T-helper 17 cell (primary cell): ENCODE measurements around the gene AIFM1. TPM values are rescaled to one million over a fixed set of nuclear protein-coding genes. Genes with fewer than 3 reads are reported as not detected.
"Not testable (repeated sequence)": the region's sequence is repeated elsewhere in the genome, so short reads cannot be mapped to it uniquely, and the experiment has no call there.

ENCODE experiments used
- ATAC-seq: fragments of 150-1000 bp; cut with Tn5 transposase; 2 replicates; pipeline ENCODE4 v1.10.0; 2021; ENCODE audit warnings: mild to moderate bottlenecking, moderate library complexity
- DNase-seq, 3 donors: peaks; one replicate each; pipeline versions ENCODE4 v3.0.0 to v3.0.0-alpha.2; 2020 to 2021
- H3K9me3 ChIP-seq: one replicate; pipeline ENCODE4 v1.7.0; 2013; ENCODE audit warnings: low read length, mild to moderate bottlenecking; ENCODE audit not compliant: control insufficient read depth, poor library complexity, severe bottlenecking
- H3K27ac Mint-ChIP-seq: one replicate; pipeline ENCODE4 v1.8.0; 2022; ENCODE audit warnings: mild to moderate bottlenecking, moderate library complexity, mixed read lengths
- H3K27me3 Mint-ChIP-seq: one replicate; pipeline ENCODE4 v1.8.0; 2022; ENCODE audit warnings: mixed read lengths
- H3K36me3 Mint-ChIP-seq: one replicate; pipeline ENCODE4 v1.8.0; 2022; ENCODE audit warnings: low read depth, mixed read lengths
- H3K4me1 Mint-ChIP-seq: one replicate; pipeline ENCODE4 v1.8.0; 2022; ENCODE audit warnings: mild to moderate bottlenecking, mixed read lengths
- H3K4me3 Mint-ChIP-seq: one replicate; pipeline ENCODE4 v1.8.0; 2022; ENCODE audit warnings: mild to moderate bottlenecking, moderate library complexity, mixed read lengths
- total RNA-seq, 4 donors: library from RNA in 2 of 4; stranded (reverse) in 2 of 4; gene quantifications; one replicate each; pipeline ENCODE4 v1.2.3 and lab custom pipeline; 2022 to 2026

Gene AIFM1
- total RNA-seq, 2 donors from 2014 or later, result 14.7 to 14.8 TPM

DNA sequence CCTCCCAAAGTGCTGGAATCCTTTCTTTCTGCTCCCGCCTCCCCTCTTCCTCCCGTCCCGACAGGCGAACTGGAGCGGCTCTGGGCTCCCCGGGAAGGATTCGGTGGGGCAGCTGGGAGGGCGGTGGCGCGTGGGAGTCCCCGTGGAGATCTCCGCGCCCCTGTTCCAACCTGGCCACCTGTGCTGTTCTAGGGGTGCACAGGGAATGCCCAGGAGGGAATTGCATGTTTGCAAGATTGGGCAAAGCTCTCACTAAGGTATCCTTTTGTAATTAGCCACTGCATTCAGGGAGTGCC lies 44.2 kb downstream of the AIFM1 start:
- DNase-seq, result no peak
- Mint-ChIP-seq H3K4me3 (peak overlapping the region; percentile 74), H3K4me1 (peaks cover 5% of the 10 kb centered on the region), H3K27me3 (no peaks in the 10 kb centered on the region), H3K27ac (no peak overlapping the region), H3K36me3 (no peaks in the 10 kb centered on the region)
- ATAC-seq, result no peak
- no peaks in the 10 kb centered on the region for H3K9me3 ChIP-seq

DNA sequence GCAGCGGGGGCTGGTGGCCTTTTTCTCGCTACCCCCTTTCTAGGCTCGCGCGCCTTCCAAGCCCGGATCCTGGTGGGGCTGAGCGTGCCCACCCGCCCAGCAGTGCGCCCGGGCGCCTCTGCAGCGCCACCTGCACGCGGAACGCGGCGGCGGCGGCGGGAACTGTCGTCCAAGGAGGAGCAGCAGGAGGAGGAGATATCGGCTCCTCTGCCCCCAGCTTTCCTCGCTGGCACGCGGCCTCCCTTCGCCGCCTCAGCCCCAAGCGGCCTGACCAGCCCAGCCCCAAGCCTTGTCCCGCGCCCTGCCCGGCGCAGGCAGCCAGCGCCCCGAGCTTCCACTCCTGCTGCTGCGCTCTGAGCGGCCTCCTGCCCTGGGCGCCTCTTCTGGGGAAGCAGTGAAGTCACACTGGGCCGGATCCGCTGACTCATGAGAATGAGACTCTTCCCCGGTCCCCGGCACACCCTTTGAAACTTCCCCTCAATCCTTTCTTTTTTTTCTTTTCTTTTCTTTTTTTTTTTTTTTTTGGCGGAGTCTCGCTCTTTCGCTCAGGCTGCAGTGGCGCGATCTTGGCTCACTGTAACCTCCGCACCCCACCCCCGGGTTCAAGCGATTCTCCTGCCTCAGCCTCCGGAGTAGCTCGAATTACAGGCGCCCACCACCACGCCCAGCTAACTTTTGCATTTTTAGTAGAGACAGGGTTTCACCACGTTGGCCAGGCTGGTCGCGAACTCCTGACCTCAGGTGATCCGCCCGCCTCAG lies 44.7 kb downstream of the AIFM1 start:
- peak overlapping the region; percentile 74 for H3K4me3 Mint-ChIP-seq
- H3K27me3 Mint-ChIP-seq, result no peaks in the 10 kb centered on the region
- DNase-seq (peak; percentile 54 to 63 (median 61)), ATAC-seq (peak; percentile 89)
- H3K36me3 Mint-ChIP-seq, result no peaks in the 10 kb centered on the region
- H3K9me3 ChIP-seq, result no peaks in the 10 kb centered on the region
- no peak overlapping the region for H3K27ac Mint-ChIP-seq
- H3K4me1 Mint-ChIP-seq, result peaks cover 5% of the 10 kb centered on the region

DNA sequence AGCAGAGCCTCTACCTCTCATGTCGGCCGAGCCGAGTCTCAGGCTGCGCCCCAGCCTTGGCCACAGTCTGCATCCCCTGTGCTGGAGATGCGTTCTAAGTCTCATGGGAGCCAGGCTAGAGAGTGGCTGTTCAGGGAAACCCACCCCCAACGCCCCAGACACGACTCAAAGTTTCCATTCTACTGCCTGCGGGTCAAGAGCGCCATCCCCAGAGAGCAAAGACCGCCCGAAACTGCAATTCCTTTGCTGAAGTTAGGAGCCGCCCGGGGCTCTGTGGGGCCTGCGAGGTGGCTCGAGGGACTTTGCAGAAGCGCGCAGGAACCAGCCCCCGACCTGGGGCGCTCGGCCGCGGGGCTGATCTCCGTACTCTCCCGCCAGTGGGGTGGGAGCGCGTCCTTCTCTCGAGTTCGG lies 45.3 kb downstream of the AIFM1 start:
- peak overlapping the region; percentile 74 for H3K4me3 Mint-ChIP-seq
- peak; percentile 43 for ATAC-seq
- no peak overlapping the region for H3K27ac Mint-ChIP-seq
- peaks cover 5% of the 10 kb centered on the region for H3K4me1 Mint-ChIP-seq
- no peaks in the 10 kb centered on the region for H3K27me3 Mint-ChIP-seq
- DNase-seq, result no peak
- no peaks in the 10 kb centered on the region for H3K36me3 Mint-ChIP-seq
- no peaks in the 10 kb centered on the region for H3K9me3 ChIP-seq

DNA sequence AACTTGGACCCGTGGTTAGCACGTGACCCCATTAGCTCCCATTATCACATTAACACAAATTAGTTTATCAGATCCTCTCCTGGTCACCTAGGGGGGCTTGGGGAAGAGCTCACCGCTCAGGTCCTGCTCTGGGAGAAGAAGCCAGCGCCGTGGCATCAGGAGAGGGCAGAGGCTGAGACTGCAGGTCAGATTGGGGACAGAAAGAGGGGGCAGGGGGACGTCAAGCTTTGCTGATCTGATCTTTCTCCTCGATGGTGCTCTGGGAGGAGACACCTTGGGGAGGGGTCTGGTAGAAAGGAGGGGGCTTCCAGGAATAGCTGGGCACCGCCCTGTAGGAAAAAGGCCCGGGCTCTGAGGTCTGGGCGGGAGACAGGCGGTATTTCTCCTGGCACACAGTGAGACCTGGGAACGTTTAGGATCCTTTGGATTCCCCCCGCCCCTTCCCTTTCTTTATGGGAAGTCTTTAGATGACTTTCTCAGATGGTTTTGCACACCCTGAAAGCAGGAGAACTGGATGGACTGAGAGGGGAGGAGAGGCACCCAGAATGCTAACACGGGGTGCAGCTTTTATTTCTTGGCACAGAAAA lies 46.2 kb downstream of the AIFM1 start:
- Mint-ChIP-seq H3K4me3 (peak overlapping the region; percentile 74), H3K27ac (no peak overlapping the region)

DNA sequence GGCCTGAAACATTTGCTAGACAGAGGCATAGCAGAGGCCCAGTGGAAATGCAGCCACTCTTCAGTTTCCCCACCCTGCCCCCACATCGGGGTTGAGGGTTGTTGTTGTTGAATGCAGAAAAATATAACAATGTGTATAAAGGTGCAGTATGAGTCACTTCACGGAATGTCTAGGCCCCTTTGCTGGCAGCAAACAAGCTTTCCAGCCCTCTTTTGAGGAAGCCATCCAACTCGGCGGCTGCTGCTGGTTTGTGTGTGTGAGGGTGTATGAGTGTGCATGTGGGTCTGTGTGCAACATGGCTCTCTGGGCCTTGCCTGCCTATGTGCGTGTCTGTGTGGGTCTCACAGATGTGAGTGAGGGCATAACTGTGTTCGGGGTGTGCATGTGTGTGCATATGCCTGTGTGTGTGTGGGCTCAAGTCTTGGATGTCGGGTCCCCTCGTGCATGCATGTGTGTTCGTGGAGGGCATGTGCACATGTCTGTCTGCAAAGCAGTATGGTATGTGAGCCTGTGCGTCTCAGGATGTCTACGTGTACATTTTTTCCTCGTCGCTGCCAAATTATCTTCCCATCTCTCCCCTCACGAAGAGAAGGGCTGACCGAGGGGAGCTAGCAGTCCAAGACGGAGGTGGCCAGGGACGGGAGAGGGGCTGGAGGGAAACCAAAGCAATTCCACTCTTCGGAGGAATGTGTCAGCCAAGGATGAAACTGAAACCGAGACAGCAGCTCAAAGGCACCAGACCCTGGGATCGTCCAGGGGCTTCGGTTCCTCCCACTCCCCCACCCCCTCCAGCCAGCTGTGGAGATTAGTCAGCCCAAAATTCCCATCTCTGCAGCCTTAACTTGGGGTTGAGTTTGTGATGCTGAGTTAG lies 47.0 kb downstream of the AIFM1 start:
- peak overlapping the region; percentile 50 for H3K4me3 Mint-ChIP-seq
- DNase-seq (no peak), ATAC-seq (no peak)
- H3K27ac Mint-ChIP-seq, result peak overlapping the region; percentile 69
- no peaks in the 10 kb centered on the region for H3K9me3 ChIP-seq
- H3K36me3 Mint-ChIP-seq, result no peaks in the 10 kb centered on the region
- peaks cover 7% of the 10 kb centered on the region for H3K4me1 Mint-ChIP-seq
- no peaks in the 10 kb centered on the region for H3K27me3 Mint-ChIP-seq

More for the DNA sequence above, 46.2 kb downstream of the AIFM1 start:
- Mint-ChIP-seq H3K4me1 (peaks cover 5% of the 10 kb centered on the region), H3K36me3 (no peaks in the 10 kb centered on the region), H3K27me3 (no peaks in the 10 kb centered on the region)
- H3K9me3 ChIP-seq, result no peaks in the 10 kb centered on the region
- ATAC-seq, result no peak
- DNase-seq, result no peak

DNA sequence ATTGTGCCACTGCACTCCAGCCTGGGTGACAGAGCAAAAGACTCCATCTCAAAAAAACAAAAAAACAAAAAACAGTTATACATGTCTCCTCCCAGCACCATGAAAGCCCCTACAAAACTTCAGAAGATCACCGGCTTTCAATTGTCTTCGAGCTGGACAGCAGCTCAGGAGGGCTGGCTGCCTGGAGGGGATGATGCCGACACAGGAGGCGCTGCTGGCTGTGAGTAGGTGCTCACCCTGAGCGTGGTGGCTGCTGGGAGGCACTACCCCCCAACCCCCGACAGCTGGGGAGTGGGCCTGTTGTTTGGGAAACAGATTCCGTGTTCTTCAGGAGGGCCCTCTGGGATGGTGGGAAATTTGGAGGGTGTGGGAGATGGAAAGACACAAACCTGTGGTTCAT lies 48.5 kb downstream of the AIFM1 start:
- Mint-ChIP-seq H3K4me1 (peaks cover 7% of the 10 kb centered on the region), H3K36me3 (no peaks in the 10 kb centered on the region), H3K4me3 (no peak overlapping the region), H3K27ac (no peak overlapping the region), H3K27me3 (no peaks in the 10 kb centered on the region)
- no peaks in the 10 kb centered on the region for H3K9me3 ChIP-seq
- DNase-seq, result no peak
- ATAC-seq, result no peak

DNA sequence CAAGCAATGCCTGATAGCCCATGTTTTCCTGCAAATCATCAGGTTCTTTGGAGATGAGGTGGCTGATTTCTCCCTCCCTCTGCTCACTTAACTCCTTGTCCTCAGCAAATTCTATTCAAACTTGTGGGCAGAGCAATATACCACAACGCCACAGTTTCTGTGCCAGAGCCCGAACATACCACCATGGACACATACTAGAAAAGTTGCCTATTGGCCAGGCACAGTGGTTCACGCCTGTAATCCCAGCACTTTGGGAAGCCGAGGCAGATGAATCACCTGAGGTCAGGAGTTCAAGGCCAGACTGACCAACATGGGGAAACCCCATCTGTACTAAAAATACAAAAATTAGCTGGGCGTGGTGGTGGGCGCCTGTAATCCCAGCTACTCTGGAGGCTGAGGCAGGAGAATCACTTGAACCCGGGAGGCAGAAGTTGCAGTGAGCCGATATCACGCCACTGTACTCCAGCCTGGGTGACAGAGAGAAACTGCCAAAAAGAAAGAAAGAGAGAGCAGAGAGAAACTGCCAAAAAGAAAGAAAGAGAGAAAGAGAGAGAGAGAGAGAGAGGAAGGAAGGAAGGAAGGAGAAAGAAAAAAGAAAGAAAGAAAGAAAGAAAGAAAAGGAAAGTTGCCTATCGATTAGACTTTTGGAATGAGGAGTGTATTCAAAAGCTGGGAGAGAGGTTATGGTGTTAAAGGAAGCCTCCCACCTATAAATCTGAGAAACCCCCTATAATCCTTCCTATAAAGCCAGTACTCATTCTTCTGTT lies 50.3 kb downstream of the AIFM1 start:
- not testable (repeated sequence) for H3K9me3 ChIP-seq, H3K27me3 Mint-ChIP-seq, ATAC-seq, H3K4me3 Mint-ChIP-seq, H3K27ac Mint-ChIP-seq, DNase-seq, H3K4me1 Mint-ChIP-seq, H3K36me3 Mint-ChIP-seq

DNA sequence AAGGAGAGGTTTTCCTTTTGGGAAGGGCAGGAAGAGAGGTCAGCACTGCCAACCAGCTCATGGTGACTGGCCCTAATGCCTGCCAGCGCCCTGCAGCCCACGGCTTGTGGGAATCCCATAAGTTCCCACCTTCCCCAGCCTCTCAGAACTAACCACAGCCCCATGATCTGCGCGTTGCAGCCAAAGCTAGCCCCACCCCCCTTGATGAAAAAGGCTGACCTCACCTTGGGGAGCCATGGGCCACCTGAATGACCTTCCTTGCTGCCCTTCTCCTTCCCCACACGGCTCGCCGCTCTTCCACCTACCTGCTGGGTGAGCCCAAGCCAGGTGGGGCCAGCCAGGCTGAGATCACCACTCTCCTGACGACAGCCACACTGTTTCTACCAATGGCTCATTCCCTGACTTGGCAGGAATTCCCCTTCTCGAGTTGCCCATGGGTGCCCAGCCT lies 51.5 kb downstream of the AIFM1 start:
- DNase-seq, result no peak
- H3K27me3 Mint-ChIP-seq, result no peaks in the 10 kb centered on the region
- H3K27ac Mint-ChIP-seq, result no peak overlapping the region
- ATAC-seq, result no peak
- no peaks in the 10 kb centered on the region for H3K36me3 Mint-ChIP-seq
- H3K4me3 Mint-ChIP-seq, result no peak overlapping the region
- peaks cover 7% of the 10 kb centered on the region for H3K4me1 Mint-ChIP-seq
- H3K9me3 ChIP-seq, result no peaks in the 10 kb centered on the region

DNA sequence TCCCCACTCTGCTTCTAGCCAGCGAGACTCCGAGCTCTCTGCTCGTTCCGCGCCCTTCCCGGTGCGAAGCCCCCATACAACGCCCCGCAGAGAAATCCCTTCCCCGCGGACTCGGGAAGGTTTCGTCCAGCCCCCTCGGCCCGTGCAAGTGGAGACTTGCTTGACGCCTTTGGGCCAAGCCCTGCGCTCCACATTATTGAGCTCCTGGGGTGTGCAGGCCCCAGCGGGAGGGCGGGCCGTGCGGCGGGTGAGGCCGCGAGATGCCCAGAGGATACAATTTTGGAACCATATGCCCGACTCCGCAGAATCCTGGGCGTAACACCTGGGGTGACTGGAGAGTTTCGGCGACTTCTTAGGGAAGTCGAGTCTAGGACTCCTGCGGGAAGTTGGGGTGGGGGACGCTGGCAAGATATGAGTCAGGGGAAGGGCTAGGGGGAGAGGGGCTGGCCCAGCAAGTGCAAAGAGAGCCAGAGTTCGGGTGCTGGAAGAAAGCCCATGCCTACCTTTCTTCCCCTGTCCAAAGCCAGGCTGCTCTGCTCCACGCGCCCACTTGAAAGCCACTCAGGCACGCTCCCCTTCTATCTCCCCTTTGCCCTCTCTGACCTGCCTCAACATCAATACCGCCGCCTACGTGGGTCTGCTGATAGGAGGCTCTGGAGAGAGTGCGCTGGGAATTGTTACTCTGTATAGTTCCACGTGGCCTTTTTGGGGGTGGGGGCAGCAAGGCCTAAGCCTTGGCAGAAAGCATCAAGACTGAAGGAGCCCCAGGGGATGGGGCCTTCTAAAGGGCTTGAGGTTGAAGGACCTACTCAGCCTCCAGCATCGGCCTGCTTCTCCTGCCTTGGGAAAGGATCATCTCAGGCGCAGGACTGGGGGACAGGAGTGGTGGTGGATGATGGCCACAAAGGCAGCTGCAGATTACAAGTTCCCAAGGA lies 54.2 kb downstream of the AIFM1 start:
- peak overlapping the region; percentile 4 for H3K27ac Mint-ChIP-seq
- H3K9me3 ChIP-seq, result no peaks in the 10 kb centered on the region
- peak overlapping the region; percentile 64 for H3K4me3 Mint-ChIP-seq
- ATAC-seq (no peak), DNase-seq (no peak)
- H3K4me1 Mint-ChIP-seq, result peaks cover 10% of the 10 kb centered on the region
- H3K27me3 Mint-ChIP-seq, result no peaks in the 10 kb centered on the region
- peaks cover 2% of the 10 kb centered on the region for H3K36me3 Mint-ChIP-seq

DNA sequence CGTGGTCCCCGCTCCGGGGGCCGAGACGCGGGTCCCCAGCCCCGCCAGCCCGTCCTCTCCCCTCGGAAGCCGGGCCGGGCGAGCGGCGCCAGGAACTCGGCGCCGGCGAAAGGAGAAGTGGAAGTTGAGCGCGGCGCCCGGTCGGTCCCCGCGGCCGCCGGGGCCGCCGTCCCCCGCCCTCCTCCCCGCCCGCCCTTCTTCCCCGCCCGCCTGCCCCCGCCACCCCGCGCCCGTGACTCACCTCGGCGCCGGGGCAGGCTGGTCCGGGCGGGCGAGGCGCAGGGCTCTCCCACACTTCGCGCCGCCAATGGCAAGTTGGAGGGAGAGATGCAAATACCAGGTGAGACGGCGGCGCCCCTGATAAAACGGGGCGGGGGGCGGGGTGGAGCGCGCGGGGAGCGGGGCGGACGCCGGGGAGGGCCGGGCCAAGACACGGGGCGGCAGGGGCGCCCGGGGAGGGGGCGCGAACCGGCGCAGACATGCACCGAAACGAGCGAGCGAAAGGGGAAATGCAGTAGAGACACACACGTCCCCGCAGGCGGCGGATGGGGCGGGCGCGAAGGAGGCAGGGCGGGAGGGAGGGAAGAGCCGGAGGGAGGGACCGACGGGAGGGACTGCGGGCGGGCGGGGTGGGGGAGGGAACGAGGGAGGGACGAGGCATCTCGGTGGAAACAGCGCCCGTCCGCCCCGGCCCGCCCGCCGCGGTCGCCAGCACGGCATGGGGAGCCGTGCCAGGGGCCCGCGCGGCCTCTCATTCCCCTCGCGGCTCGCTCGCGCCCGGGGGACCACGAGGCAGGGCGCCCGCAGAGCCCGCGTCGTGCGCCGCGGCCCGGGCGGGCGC lies 55.0 kb downstream of the AIFM1 start, which contains the start of gene ELF4:
Gene ELF4, minus strand, starts transcription at position 119 of the 841 bp plus-strand sequence. CDS start 29,167 bp downstream, outside the sequence.
- no peaks in the 10 kb centered on the region for H3K9me3 ChIP-seq
- H3K4me3 Mint-ChIP-seq, result peak within 1 kb of the TSS; percentile 95
- peaks cover 2% of the 10 kb centered on the region for H3K36me3 Mint-ChIP-seq
- H3K27ac Mint-ChIP-seq, result peak within 1 kb of the TSS; percentile 85
- peak; percentile 29 to 63 (median 54) for DNase-seq
- no peaks in the 10 kb centered on the region for H3K27me3 Mint-ChIP-seq
- peaks cover 15% of the 10 kb centered on the region for H3K4me1 Mint-ChIP-seq
- ATAC-seq, result peak; percentile 75
